Subcutaneous adipose tissue (tissue), 4 donors: ENCODE measurements around the gene RAET1E. TPM values are rescaled to one million over a fixed set of nuclear protein-coding genes. Genes with fewer than 3 reads are reported as not detected.

Source experiments
- total RNA-seq, 4 donors: library from RNA; depleted of rRNA; stranded (reverse); fragments of >200 nt; gene quantifications; one replicate each; pipeline ENCODE4 v1.1.0, GENCODE V29; 2016
- TF ChIP-seq, protein P1 (sequence below): fragments of 450-650 bp; IDR thresholded peaks from one replicate; pipeline ENCODE4 v1.5.1; 2016; ENCODE audit warnings: low read depth, mild to moderate bottlenecking, control low read depth, antibody characterized with exemption, moderate library complexity

RAET1E gene
- total RNA-seq, 4 donors from 2014 or later, result 0.94 TPM; not detected in 3

DNA sequence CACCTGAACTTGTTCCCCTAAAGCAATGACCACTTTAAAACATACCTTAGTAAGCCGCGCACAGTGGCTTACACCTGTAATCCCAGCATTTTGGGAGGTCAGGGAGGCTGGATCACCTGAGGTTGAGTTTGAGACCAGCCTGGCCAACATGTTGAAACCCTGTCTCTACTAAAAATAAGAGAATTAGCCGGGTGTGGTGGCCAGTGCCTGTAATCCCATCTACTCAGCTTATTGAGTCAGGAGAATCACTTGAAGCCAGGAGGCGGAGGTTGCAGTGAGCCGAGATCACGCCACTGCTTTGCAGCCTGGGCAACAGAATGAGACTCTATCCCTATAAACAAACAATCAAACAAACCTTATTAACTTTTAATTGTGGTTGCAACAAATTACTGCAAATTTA, 1.6 kb upstream of the RAET1E start:
- TF ChIP-seq, protein P1, sequence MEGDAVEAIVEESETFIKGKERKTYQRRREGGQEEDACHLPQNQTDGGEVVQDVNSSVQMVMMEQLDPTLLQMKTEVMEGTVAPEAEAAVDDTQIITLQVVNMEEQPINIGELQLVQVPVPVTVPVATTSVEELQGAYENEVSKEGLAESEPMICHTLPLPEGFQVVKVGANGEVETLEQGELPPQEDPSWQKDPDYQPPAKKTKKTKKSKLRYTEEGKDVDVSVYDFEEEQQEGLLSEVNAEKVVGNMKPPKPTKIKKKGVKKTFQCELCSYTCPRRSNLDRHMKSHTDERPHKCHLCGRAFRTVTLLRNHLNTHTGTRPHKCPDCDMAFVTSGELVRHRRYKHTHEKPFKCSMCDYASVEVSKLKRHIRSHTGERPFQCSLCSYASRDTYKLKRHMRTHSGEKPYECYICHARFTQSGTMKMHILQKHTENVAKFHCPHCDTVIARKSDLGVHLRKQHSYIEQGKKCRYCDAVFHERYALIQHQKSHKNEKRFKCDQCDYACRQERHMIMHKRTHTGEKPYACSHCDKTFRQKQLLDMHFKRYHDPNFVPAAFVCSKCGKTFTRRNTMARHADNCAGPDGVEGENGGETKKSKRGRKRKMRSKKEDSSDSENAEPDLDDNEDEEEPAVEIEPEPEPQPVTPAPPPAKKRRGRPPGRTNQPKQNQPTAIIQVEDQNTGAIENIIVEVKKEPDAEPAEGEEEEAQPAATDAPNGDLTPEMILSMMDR, result no peak

DNA sequence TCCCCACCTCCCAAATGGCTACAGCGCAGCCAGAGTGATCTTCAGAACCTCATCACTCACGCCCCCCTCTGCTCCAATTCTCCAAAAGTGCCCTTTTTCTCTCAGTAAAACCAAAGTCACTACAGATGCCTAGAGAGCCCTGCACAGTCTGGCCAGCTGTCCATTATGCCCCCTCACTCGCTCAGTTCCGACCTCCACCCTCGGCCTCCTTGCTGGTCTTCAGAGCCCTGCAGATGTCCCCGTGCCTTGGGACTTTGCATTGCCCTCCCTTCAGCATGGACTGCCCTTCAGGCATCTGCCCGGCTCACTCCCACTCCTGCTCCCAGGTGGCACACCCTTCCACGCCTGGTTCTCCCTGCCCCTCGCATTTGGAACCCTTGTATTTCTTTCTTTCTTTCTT, 1.1 kb upstream of the RAET1E start:
- TF ChIP-seq, protein P1, result no peak

DNA sequence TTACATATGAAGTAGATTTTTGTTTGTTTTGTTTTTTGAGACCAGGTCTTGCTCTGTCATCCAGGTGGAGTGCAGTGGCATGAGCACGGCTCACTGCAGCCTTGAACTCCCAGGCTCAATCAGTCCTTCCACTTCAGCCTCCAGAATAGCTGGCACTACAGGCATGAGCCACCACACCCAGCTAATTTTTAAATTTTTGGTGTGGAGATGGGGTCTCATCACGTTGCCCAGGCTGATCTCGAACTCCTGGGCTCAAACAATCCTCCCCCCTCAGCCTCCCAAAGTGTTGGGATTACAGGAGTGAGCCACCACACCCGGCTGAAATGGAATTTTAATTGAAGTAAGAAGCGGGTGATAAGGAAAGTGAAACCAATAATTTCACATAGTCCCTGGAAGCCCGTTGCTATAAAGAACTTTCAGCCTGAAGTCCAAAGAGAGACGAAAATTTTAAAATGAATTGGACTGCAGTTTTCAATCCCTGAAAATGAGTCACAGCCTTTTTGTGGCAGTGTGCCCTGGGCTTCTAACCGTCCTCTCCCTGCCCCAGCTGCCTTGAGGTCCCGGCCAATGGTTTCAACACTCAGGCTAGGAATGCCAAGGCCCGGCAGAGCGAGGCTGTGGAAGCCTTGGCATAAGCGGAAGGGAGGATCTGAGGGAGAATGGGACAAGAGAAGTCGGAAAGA, 757 bp downstream of the RAET1E start:
- TF ChIP-seq, protein P1, result no peak

DNA sequence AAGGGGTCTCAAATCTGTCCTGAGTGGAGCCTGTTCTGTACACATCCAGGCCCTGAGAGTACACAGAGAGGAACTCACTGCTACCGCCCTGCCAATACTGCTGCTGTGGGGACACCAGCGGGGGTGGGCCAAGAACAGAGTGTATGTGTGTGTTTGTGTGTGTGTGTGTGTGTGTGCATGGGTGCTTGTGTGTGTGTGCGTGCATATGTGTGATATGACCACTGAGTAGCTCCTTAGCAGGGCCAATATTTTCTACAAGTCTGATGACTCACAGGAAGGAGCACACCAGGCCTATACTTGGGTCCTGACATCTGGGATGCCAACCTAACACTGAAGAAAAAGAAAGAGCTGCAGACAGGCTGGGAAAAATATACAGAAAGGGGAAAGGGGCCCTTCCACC, 1.4 kb downstream of the RAET1E start:
- TF ChIP-seq, protein P1, result no peak

DNA sequence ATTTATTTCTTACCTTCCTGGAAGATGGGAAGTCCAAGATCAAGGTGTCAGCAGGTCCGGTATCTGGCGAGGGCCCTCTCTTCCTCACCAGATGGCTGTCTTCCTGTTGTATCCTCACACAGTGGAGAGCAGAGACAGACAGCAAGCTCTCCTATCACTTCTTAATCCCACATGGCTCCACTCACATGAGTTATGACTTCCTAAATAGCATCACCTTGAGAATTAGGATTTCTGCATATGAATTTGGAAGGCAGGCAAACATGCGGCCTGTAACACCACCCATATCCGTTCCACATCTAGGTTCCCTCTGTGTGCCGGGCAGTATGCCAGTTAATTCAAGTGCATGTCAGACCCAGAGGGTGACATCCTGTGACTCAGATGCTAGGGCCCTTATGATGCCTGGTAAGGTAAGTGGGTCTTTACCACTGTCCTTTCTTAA, 2.1 kb downstream of the RAET1E start:
- TF ChIP-seq, protein P1, result no peak

DNA sequence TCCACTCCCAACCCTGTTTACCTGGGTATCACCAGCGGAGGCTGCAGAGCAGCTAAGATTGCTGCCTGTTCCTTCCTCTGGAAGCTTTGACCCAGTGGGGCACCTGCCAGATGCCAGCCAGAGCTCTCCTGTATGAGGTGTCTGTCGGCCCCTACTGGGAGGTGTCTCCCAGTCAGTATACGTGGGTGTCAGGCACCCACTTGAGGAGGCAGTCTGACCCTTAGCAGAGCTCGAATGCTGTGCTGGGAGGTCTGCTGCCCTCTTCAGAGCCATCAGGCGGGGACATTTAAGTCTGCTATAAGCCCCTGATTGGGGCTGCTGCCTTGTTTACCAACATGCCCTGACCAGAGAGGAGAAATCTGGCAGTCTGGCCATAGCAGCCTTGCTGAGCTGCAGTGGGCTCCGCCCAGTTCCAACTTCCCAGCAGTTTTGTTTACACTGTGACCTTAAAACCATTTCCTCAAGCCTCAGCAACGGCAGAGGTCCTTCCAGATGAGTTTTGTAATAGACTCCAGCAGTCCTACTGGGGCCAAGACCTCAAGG, 2.8 kb downstream of the RAET1E start:
- TF ChIP-seq, protein P1, result no peak

DNA sequence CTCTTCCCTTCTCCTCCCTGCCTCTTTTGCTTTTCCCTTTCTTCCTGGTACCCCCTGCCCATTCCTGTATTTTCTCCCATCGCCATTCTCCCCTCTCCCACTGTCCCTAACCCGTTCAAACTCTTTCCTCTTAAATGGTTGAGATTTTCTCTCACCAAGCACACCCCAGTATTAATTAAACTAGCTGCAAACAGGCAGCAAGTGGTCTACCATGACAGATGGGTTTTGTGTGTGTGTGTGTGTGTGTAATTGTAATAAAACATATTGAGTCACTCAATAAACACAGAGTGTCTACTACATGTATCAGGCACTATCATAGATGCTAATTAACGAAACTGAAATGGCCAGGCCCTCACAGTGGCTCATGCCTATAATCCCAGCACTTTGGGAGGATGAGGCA, 6.7 kb downstream of the RAET1E start:
- TF ChIP-seq, protein P1, result no peak
